GM18508 (cell line): ENCODE measurements around the gene E2F3.

ENCODE experiments used
- ATAC-seq: cut with Tn5 transposase; IDR thresholded peaks from one replicate; pipeline ENCODE4 v1.9.1; 2021; ENCODE audit warnings: moderate number of reproducible peaks; ENCODE audit not compliant: insufficient read depth, unreplicated experiment

E2F3 gene

GRCh38 chr6:20401205-20402091, at the start of gene E2F3:
TSS of gene E2F3 (plus strand) at chr6:20401879. CDS start at chr6:20402233, 354 bp downstream.
- peak; percentile 81 for ATAC-seq

DNA sequence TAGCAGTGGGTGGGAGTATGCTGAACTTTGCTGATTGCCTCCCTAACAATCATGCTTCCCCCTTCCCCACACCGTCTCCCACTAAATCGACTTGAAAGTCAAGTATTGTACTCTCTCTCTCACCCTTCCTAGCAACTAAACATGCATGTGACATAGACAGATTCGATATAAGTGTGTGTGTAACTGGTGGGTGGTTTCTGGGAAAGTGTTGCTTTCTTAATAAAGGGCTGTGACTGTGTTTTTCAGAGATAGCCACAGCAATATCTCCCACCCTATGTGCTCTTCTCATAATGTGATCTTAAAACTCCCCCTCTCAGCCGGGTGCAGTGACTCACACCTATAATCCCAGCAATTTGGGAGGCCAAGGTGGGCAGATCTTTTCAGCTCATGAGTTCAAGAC, 49.3 kb upstream of the E2F3 start:
- ATAC-seq = no peak

- no peak for ATAC-seq
These were observed 48.5 kb upstream of the E2F3 start for GRCh38 chr6:20353134-20353533.

- ATAC-seq = no peak
These were observed 47.3 kb upstream of the E2F3 start for GRCh38 chr6:20354366-20354765.

DNA sequence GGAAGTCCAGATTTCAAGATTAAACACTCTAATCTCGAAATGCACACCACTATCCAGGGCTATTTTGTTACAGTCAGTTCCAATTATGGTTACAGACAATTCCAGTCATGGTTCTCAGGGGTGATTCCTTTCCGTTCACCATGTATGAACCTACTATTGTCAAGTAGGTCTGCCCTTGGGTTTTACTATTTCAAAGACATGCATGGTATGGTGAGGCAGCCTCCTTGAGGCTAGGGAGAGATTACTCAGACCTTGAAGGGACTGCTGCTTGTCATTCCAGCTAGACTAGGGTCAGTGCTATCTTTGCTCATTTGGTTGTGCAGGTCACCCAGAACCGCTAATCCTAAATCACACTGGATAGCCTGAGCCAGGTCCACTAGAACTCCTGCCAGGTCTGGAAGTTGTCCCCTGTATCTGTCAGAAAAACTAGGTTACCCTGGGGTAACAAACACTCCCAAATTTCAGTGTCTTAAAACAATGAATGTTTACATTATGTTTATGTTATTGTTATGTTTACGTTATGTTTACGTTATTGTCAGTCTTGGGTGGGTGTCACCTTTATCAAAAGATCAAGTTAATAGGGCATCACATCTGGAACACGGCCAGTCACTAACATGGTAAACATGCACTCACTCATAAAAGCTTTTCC, 41.1 kb upstream of the E2F3 start:
- ATAC-seq = no peak

GRCh38 chr6:20362623-20363022, 39.1 kb upstream of the E2F3 start:
- ATAC-seq = no peak

- no peak for ATAC-seq
These were observed 37.4 kb upstream of the E2F3 start for GRCh38 chr6:20364327-20364726.

DNA sequence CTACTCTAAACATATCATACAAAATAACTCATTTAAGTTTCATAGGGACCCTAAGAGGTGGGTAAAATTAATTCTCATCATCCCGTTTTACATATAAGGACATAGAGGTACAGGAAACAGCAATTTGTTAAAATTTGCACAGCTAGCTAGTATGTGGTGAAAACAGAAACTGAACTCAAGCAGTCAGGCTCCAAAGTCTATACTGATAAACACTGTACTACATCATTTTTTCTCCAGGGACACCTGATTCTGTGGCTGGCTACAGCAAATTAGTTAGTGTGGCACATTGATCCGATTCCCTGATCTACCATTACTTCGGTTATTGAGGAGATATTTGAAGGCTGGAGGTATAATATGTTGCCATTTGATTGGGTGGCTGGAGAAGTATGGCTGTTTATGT, 36.2 kb upstream of the E2F3 start:
- ATAC-seq = peak; percentile 58

DNA sequence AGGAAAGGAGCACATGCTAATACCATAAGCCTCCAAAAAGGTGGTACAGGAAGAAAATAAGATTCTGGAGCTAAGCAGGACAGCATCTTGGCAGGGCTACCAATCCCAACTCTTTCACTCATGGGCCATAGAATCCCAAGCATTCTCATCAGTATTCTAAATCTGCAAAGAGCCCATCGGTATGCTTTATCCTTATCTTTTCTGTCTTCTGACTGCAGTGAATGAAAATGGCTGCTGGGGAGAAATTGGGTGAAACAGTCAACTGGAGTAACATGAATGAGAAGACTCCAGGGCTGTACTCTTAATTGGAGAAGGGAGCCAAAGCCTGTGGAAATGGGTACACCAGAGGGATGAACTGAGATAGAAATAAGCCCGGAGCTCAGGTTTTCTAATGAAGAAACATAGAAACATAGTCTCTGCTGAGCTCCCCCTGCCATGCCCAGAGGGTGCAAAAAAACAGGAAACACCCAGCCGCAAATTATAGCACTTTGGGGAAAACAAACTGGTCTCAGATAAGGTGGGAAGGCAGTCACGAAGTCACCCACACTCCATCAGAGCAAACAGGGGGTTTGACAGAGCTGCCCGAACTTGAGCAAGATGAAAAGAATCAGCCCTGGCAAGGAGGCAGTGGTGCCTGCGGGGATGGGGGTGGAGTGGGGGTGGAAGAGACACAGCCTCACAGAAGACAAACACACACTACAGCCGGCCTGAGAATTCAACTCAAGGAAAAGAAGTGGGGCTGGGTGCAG, 35.4 kb upstream of the E2F3 start:
- no peak for ATAC-seq

- ATAC-seq = no peak
These were observed 33.8 kb upstream of the E2F3 start for GRCh38 chr6:20367743-20368485.

DNA sequence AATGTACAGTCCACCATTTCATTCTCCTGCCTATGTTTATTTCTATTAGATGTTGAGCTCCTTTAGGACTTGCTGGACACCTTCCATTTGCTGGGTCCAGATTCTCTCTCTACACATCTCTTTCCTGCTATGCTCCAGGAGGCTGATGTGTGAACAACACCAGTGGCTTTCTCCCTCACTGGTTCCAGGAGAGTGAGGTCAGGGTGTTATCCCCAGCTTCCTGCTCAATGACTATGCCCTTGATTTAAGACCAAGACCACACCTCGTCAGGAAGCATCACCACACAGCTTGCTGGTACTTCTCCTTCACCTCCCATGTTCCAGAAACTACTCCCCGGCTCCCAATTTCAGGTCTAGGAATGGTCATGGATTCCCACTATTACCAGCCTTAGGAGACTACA, 31.3 kb upstream of the E2F3 start:
- ATAC-seq = no peak

DNA sequence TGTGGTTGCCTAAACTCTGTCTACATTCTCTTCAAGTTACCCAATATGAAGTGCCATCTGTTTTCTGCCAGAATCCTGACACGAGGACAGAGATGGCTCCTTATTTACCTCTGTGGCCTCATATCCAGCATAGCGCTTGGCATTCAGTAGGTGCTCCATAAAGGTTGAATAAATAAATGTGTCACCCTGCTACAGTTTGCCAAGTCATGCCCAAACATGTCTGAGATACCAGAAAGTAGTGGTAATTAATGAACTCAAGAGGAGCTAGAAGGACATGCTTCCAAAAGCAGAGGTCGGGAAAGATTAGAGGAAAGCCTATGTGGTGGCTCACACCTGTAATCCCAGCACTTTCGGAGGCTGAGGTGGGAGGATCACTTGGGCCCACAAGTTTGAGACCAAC, 30.9 kb upstream of the E2F3 start:
- ATAC-seq = no peak

DNA sequence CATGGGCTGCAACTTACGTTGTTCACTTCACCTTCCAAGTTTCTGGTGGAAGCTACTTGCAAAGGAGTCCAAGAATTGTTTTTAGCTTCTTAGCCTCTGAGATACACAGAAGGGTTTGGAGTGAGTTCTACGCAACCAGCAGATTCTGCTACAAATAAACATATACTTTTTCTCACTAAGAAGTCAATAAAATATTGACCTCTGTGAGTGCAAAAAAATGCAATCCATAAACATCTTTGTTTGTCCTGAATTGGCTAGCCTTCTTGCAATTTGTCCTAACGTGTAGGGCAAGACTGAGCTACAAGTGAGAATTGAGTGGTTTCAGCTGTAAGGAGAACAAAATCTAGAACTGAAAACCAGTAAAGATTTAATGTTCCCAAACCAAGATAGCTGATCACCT, 26.2 kb upstream of the E2F3 start:
- ATAC-seq = no peak

- ATAC-seq = no peak
These were observed 23.9 kb upstream of the E2F3 start for GRCh38 chr6:20377623-20378265.

DNA sequence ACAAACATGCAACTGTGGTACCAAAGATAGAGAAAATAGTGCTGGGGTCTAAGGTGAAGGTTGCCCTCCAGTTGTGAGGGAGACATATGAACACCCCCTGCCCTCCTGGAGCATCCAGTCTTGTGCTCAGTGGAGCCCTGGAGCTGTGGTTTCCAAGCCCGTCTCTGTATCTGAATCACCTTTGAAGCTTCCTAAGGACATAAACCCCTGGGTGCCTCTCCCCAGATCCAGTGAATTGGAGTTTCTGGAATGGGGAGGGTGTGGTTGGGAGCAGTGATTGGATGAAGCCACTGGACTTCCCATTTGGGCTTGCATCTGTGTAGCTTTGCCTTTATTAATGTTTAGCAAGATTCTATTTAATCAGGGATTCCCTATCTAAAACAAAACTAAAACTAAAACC, 22.4 kb upstream of the E2F3 start:
- no peak for ATAC-seq

DNA sequence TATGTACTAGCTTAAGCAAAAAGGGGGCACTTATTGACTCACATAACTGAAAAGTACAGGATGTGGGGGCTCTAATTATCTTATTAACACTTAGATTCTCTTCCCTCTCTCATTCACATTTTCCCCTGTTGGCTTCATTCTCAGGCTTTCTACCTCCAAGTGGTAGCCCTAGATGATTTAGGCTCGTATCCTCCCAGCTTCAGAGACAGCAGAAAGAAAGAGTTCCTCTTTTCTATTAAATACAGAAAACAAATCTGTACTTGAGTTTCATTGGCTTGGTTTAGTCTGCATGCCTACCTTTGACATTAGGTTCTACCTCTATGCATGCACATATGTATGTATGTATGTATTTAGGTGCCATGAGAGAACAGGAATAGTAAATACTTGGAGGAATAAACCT, 15.5 kb upstream of the E2F3 start:
- ATAC-seq = no peak

DNA sequence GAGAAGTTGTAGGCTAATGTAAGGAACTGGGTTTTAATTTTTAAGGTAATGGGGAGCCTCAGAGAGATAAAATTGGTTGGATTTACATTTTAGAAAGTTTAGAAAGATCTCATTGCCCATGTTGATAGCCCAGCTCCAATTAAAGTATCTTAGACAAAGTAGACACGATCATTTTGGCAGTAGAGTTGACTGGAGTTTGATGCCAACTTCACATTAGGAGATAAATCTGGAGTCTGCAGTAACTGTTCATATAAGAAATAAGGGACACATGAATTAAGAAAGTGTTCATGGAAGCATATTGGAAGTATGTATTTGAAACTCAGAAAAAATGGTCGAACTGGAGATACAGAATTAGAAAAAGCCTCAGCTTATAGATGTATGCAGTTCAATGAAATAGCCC, 12.6 kb upstream of the E2F3 start:
- ATAC-seq = no peak

DNA sequence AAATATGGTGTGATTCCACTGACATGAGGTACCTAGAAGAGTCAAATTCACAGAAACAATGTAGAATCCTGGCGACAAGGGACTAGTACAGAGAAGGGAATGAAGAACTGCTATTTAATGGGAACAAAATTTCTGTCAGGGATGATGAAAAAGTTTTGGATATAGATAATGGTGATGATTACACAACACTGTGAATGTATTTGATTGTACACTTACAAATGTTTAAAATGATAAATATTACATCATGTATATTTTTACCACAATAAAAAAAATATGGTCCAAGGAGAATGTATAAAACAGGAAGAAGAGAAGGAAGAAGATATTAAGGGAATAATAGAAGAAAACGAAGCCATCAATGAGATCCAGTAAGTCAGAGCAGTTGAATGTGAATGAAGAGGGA, 8.4 kb upstream of the E2F3 start:
- ATAC-seq = no peak

DNA sequence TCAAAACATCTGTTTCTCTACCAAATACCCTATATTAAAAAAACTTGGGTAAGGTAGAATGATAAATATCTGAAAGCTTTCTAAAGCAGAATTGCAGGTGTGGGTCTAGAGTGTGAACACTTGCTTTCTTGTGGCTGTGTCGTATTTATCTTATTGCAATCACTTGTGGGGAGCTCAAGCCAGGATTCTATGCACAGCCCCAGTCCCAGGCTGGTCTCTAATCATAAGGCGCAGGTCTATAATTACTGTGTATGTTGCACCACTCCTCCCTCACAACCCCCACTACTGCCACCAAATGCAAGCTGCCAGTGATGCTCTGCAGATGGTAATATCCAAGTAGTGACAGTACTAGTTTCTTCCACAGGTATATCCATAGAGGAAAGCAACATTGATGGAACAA, 2.2 kb upstream of the E2F3 start:
- ATAC-seq = no peak
